GM18907 (cell line): ENCODE results near the gene SYNJ1.

Experiments
- ATAC-seq: cut with Tn5 transposase; IDR thresholded peaks from one replicate; pipeline ENCODE4 v1.9.1; 2021; ENCODE audit warnings: mild to moderate bottlenecking, moderate library complexity; ENCODE audit not compliant: unreplicated experiment

The SYNJ1 gene

GRCh38 chr21:32585042-32585710 is 142.6 kb downstream of the SYNJ1 start, which contains the start of gene TCP10L:
TCP10L (minus strand) TSS chr21:32585523; CDS start chr21:32584304, 1,219 bp downstream.
- no peak for ATAC-seq

- ATAC-seq = no peak
Observed at GRCh38 chr21:32584472-32584871, 143.3 kb downstream of the SYNJ1 start.

DNA sequence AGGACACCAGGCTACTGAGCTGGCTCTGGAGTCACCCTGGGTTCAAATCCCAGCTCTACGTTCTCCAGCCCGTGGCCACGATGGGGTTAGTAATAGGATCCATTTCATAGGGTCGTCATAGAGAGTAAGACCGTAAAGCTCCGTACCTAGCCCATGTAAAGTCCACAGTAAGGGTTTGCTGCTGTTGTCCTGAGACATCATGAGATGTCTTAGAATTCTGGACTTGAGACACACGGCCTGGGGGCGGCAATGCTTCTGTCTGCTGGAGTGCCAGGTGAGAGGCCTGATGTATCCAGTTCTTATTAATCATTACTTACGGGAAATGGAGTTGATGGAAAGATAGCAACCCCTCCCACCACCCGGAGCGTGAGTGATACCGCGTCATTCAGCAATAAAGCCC is 146.1 kb downstream of the SYNJ1 start:
- no peak for ATAC-seq

GRCh38 chr21:32580949-32581348 is 146.9 kb downstream of the SYNJ1 start:
- no peak for ATAC-seq
